SK-N-SH treated with all-trans-retinoic acid at 6 μM for 48 hours (cell line): ENCODE results near the gene PLEKHA8.

Experiments
- CSDC2 ChIP-seq: fragments of 250-450 bp; sonication (Bioruptor Pico); IDR thresholded peaks from 2 replicates; pipeline ENCODE4 v1.5.0; 2020; ENCODE audit warnings: mild to moderate bottlenecking, moderate library complexity
- ESRRG ChIP-seq: fragments of 250-450 bp; sonication (Bioruptor Pico); IDR thresholded peaks from 2 replicates; pipeline ENCODE4 v1.6.1; 2021; ENCODE audit warnings: mild to moderate bottlenecking
- RARB ChIP-seq: fragments of 250-450 bp; sonication (Bioruptor Pico); IDR thresholded peaks from 2 replicates; pipeline ENCODE4 v1.8.0; 2021; ENCODE audit warnings: mild to moderate bottlenecking, moderate library complexity
- ZNF8 ChIP-seq: fragments of 450-650 bp; formaldehyde crosslinking; IDR thresholded peaks from 2 replicates; pipeline ENCODE4 v1.5.0; 2020; ENCODE audit warnings: mild to moderate bottlenecking, moderate library complexity

GRCh38 chr7:30018451-30018850 is 9.8 kb upstream of the PLEKHA8 start:
- TF ChIP-seq CSDC2 (CRISPR knock-in tag) (no peak), RARB (CRISPR knock-in tag) (no peak), ZNF8 (CRISPR knock-in tag) (no peak), ESRRG (no peak)
